CD4-positive, alpha-beta T cell treated with Interleukin-2 at 100 ng/mL for 4 hours (primary cell): ENCODE data around the gene INPP1.
"Not testable (repeated sequence)": the region's sequence is repeated elsewhere in the genome, so short reads cannot be mapped to it uniquely, and the experiment has no call there.

ENCODE experiments used
- DNase-seq: peaks from one replicate; pipeline ENCODE4 v3.0.0-alpha.2; 2020; ENCODE audit warnings: low spot score

INPP1 gene

DNA sequence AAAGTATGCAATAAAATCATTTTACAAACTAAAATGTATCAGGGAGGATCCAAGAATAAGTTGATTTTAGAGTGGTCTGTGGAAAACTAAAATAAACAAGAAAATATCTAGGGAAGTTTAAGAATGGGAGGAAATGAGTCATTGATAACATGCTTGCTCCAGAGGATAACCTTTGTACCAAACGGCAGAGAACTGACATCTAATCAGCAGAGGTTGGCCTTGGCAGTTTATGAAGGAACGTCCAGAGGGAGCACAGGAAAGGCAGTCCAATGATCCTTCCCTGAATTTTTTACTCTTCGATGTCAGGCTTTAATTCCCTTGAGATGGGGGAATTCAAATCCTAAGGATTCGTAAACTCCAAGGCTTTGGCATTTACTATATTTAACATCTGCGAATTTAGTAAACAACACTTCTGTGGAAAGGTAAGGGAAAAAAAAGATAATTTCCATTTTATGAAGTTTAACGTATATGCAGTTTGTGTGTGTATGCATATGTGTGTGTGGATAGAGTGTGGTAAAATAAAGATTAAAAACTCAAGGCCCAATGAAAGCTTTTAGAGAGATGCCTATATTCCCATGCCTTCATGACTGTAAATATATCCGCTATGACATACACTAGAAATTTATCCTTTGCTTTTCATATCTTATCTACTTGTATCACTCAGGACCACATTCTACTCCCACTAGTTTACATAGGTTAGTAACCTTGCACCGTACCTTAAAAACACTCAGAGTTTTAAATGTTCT is 8.7 kb upstream of the INPP1 start:
- DNase-seq: no peak

DNA sequence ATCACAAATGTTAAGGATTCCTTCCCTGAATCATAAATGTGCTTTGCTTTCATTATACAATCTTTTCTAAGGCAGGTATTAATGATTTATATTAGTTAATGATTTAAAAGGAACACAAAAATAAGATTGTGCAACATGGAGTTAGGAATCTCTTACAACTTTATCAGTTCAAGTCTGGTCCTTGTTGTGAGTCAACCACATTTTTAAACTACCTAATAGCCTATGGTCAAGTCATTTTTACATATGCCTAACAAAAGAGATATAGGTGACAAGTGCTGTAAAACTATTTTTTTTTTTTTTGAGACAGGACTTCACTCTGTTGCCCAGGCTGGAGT is 8.2 kb upstream of the INPP1 start:
- DNase-seq: no peak

DNA sequence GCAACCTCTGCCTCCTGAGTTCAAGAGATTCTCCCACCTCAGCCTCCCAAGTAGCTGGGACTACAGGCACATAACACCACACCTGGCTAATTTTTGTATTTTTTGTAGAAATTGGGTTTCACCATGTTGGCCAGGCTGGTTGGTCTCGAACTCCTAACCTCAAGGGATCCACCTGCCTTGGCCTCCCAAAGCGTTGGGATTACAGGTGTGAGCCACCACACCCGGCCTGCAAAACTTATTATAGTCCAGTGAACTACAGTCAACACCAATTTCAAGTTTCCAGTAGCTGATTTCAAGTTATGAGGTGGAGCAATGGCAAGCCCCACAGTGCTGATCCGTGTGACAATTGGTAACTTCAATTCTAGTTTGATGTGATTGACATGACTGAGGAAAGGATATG is 7.8 kb upstream of the INPP1 start:
- not testable (repeated sequence) for DNase-seq

DNA sequence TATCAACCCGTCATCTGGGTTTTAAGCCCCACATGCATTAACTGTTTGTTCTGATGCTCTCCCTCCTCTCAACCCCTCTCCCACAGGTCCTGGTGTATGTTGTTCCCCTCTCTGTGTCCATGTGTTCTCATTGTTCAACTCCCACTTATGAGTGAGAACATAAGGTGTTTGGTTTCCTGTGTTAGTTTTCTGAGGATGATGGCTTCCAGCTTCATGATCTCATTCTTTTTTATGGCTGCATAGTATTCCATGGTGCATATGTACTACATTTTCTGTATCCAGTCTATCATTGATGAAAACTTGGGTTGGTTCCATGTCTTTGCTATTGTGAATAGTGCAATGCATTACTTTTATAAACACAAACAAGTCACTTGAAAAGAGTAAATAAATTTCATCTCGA is 7.0 kb upstream of the INPP1 start:
- no peak for DNase-seq

DNA sequence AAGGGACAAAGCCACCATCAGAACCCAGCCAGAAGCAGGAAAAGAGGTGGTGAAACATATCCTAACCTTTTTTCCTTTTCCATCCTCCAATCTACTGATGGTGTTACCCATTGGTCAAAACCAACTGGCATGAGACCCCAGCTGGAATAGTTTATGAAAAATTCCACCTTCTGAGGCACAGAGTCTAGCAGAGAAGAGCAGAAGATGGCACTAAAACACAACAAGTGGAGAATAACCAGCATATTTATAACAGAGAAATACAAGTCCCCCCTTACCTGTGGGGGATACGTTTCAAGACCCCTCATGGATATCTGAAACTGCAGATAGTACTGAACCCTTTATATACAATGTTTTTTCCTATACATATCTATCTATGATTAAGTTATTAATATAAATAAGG is 4.9 kb upstream of the INPP1 start:
- DNase-seq: no peak

DNA sequence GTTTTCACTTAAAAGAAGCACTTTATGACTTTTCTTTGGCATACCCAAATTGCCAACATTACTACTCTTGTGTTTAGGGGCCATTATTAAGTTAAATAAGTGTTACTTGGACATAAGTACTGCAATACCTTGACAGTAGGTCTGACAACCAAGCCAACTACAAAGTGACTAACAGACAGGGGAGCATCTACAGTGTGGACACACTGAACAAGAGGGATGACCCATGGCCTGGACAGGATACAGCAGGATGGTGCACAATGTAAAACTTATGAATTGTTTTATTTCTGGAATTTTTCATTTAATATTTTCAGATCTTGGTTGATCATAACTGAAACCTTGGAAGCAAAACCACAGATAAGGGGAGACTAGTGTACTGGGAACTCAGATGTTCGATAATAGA is 4.0 kb upstream of the INPP1 start:
- no peak for DNase-seq

DNA sequence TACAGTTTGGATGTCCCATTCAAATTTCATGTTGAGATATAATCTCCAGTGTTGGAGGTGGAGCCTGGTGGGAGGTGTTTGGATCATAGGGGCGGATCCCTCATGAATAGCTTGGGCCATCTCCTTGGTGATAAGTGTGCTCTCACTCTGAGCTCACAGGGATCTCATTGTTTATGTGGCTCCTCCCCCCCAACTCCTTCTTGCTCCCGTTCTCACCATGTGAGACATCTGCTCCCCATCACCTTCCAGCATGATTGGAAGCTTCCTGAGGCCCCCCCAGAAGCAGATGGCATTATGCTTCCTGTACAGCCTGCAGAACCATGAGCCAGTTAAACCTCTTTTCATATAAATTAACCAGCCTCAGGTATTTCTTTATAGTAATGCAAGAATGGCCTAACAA is 3.0 kb upstream of the INPP1 start:
- no peak for DNase-seq

DNA sequence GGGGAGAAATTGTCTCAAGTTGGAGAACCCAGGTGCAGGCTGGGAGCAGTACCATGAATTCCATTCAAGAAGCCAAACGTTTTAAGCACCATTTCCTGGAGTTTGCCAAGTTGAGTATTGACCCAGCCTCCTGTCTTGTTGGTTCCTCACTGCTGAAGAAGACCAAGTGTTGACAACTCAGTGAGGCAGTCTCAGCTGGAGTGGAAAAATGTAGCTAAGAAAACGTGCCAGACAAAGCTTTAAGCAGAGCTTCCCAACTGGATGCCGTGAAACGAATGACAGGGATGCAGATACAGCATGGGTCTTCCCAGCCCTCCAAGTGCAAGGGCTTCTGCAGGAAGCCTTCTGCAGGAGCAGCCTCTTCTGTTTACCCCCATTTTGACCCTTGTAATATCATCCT is 778 bp upstream of the INPP1 start:
- no peak for DNase-seq

DNA sequence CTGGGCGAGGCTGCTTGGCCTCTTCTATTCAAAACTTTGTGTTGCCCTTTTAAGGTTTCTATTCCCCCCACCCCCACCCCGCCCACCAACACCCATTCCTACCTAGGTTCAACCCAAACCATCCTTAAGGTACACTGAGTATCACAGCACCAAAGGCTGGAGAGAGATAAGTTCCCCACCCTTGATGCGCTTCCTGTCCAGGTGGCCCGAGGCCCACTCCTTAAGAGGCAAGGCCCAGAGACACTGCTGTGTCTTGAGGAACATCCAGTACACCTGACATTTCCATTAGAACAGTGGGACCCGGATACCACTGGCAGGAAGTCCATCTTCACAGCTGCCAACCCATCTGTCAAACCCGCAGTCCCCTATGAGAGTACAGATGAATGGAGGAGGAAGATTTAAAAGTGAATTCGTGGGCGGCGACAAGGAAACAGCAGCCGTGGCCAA is 277 bp upstream of the INPP1 start:
- DNase-seq: peak; percentile 16

DNA sequence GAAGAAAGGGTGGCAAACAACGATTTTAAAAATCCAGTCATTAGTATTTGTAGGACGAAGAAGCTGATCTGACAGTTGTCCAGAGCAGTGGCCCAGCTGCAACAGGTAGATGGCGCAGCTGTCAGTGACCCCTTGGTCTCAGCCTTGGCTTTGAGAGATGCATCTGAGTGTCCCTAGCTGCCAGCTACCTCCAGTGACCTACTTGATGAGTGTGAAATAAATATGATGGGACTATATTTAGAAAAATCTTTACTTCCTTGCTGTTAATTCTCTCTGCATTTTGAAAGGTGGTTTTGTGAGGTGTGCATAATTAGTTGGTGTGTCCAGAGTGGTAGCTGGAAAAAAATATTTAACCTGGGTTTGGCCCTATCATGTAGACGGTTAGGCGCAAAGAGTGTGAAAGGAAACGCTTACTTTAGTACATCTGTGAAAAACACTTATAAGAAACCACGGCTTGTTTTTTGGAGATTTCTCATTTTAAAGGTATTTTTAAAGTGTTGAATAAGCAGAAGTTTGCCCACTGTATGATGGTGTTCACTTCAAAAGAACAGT is 963 bp downstream of the INPP1 start:
- DNase-seq: peak; percentile 17

DNA sequence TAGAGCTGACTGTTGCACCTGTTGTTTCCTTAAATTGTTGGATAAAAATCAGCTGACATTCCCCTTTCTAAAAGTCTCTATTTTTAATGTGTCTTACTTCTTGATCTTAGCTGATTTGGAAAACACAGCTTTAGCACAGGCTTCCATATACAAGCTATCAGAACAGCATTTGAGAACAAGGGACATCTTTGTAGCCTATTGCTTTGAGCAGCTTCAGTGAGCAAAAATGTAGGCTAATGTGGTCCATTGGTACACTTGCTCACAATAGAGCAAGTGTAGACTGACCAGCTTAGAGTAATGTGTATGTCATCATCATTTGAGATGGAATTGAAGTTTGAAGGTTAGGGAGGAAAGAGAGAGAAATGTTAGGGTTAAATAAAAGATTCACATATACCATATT is 7.0 kb downstream of the INPP1 start:
- DNase-seq: no peak

DNA sequence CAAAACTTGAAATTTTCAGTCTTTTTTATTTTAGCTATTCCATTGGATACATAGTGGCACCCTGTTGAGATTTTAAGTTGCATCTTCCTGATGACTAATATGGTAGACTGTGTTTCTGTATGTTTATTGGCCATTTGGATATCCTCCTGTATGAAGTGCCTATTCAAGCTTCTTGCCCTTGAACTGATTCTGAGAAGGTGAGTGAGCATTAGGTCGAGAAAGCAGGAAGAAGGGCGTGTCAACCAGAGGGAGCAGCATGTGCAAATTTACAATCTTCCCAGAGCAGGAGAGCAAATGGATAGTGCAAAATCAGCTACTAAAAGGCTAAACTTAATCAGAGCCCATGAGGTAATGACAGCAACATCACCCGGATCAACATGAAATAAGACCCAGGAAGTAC is 8.6 kb downstream of the INPP1 start:
- DNase-seq: no peak

DNA sequence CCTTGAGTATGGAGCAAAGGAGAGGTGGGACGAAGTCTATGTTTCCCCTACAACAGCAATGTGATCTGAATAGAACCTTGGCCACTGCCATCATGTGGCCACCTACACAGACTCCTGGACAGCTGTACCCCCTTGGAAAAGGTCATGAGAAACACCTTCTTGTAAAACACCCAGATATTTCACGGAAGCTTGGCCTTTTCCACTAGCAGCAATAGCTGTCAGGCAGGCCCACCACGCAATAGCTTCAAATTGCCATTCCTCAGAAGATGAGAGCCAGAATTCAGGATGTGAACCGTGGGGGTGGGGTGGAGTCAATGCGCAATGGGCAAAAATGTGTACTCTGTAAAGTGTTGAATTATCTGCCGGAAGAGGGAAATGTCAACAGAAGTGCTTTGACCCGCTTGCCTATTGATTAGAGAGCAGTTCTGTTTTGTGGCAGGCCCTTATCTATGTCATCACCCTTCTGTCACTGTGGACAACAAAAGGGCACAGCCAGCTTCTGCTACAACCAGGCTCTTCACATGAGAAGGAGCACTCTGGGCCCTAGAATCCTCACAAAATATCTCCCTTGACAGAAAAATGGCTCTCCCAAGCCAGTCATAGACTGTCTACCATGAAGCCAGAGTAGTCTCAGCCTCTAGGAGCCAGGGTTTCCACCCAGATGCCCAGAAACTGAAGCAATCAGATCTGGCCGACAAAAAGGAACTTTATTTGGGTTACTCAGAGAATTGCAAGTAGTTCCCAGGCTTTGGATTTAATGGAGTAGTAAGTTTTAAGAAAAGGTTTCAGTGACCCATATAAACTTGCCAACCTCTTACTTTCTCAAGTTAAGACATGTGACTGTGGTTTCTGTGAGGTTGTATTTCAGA is 9.5 kb downstream of the INPP1 start:
- DNase-seq: no peak

DNA sequence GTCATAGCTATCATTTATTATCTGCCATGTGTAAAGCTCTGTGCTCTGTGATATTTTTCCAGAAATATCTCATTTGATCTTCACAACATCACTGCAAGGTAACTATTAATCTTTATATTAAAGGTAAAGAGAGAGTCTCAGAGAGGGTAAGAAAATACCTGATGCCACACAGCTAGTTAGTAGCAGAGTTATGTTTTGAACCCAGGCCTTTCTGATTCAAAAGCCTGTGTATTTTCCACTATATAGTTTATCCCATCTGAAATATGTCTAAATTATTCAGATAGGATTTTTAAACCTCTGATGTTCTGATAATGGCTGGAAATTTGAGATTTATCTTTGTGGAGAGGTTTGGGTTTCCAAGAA is 10.1 kb downstream of the INPP1 start:
- no peak for DNase-seq

DNA sequence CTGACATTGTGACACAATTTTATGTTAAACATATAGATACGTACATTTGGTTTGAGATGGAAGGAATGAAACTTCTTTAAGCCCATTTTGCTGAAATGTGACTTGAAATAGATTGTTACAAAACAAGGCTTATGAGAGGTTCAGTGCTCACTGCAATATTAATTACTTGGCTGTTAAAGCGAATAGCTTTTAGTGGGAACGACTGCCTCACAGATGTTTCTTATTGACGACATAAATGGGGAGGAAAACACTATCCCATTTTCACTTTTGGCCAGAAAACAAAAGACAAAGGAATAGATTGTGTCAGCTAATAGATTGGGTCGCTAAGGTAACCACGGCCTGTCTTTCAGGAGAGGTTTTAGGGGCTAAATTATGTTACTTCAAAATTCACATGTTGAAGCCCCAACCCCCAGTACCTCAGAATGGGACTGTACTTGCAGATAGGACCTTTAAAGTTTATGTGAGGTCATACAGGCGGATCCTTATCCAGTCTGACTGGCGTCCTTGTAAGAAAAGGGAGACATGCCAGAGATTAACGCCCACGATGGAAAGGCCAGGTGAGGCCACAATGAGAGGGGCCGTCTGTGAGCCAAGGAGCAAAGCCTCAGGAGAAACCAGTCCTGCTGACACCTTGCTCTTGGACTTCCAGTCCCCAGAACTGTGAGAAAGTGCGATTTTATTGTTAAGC is 10.8 kb downstream of the INPP1 start:
- no peak for DNase-seq

DNA sequence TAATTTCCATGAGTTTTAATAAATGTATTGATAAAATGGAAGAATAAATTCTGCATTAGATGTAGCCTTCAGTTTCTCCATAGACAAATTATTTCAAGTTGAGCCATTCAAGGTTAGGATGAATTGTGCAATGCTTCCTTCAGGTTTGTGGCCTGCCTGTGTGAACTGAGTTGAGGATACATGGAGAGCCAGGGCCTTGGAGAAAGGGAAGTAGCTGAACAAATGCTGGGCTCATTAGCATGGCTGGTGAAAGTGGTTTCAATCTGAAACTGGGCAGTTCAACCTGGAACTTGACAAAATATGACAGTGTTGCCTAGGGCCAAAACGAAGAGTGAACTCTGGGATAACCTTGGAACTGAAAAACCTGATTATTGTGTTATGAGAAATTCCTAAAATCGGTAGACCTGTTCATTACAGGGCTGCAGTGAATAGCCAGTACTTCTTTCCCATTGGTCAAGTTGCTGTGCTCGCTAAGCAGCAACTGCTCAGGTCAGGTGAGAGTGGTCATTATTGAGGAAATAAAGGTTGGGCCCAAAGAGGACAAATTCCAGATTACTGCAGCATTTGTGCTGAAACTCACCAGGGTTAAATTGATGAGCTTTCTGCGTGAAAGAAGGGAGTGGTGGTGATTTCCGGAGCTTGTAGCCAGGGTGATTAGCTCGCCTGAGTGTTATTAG is 12.7 kb downstream of the INPP1 start:
- no peak for DNase-seq

DNA sequence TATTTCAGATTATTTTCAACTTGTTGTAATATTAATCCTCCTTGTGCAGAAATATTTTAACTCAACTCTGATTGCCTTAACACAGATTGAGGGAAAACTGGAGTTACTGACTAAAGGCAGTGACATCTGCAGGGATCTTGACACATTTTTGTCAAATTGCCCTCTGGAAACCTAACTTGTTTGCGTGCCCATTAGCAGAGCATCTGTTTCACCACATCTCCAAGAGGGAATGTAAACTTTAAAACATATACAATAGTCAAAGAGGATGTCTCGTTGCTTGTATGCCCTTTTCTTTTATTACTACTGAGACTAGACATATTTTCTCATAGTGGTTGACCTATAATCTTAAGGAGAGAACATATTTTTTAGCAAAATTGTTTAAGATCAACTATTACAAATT is 14.2 kb downstream of the INPP1 start:
- no peak for DNase-seq

DNA sequence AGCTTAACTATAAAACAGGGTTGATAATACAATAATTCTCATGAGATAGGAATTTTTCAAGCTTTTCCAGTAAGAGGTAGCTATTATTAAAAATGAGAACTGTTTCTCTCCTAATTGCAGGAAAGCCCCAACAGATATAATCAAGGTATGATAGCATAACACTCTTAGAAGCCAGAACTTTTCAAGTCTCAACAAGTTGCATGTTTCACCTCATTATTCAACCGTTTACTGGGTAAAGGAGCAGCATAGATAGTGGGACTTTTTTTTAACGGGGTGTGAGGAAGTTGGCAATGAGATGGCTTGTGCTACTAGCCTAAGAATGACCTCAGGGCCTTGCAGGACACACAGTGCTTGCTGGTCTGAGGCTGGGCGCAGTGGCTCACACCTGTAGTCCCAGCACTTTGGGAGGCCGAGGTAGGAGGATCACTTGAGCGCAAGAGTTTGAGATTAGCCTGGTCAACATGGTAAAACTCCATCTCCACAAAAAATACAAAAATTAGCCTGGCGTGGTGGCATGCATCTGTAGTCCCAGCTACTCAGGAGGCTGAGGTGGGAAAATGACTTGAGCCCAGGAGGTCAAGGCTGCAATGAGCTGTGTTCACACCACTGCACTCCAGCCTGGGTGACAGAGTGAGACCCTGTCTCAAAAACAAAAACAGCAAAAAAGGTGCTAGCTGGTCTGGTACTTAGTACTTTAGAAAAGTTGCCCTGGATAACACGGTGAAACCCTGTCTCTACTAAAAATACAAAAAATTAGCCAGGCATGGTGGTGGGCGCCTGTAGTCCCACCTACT is 15.5 kb downstream of the INPP1 start:
- not testable (repeated sequence) for DNase-seq

DNA sequence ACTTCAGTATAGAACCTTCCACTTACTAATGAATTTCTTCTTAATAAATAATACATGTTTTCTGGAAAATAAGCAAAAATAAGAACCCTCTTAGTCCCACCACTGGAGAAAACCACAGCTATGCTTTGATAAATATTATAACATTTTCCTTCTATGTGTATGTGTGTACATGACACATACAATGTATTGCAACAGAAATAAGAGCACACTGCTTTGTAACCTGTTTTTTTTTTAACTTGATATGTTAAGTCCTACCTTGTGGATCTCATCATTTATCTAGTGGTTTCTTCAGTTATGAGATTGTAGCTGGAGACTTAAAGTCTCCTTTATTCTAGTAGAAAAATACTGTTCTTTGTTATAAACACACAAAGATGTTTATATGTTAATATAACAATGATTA is 17.2 kb downstream of the INPP1 start:
- DNase-seq: no peak

DNA sequence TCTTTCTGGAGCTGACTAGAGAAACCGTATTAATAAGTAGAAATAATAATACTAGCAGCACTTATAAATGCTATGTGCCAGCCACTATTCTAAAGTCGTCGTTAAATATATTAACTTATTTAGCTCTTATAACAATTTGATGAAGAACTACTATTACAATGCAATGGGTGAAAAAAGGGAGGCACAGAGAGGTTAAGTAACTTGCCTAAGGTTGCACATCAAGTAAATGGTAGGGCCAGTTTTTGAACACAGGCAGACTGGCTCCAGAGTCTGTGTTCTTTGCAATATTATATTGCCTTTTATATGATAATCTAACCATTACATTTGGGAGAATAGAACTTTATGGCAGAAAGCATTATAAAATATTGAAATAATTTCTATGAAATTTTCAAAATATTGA is 17.6 kb downstream of the INPP1 start:
- DNase-seq: no peak

DNA sequence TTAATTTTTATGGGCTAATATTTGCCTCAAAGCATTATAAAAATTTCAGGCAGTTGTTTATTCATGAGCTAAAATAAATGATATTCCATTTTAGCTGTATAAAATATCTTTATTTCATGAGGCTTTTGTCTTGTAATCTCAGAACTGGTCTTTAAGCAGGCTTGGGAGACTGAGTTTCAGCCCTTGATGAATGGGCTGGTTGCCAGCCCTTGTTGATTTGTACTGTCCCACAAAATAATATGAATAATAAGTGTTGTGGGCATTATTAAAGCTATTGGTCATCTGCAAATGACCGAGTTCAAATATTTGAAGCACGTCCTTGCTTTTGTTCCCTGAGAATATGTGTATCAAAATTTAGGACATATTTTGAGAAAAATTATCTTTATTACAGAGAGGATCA is 18.2 kb downstream of the INPP1 start:
- DNase-seq: no peak
